ENCODE data around the gene PTPRT.

PTPRT gene

GRCh38 chr20:42987376-42988114, 202.2 kb downstream of the PTPRT start:
- no peaks in the 10 kb centered on the region for H3K27me3 ChIP-seq (ENCODE audit: control insufficient read depth in 5 of 5, insufficient read depth in 4 of 5, low read length in 5 of 5)
- no peaks in the 10 kb centered on the region for H3K36me3 ChIP-seq (ENCODE audit: control insufficient read depth in 5 of 5, insufficient read depth in 5 of 5, low read length in 5 of 5)
- no peaks in the 10 kb centered on the region for H3K9me3 ChIP-seq (ENCODE audit: control insufficient read depth in 5 of 5, low read length in 5 of 5)
- H3K4me1 ChIP-seq (ENCODE audit: control insufficient read depth in 5 of 5, insufficient read depth in 5 of 5, low read length in 5 of 5) = no peaks in the 10 kb centered on the region
- no peak overlapping the region for H3K27ac ChIP-seq (ENCODE audit: low read depth, low read length)
- H3K9ac ChIP-seq (ENCODE audit: low read length in 5 of 5) = no peak overlapping the region
- no peak overlapping the region for H3K4me3 ChIP-seq (ENCODE audit: low read depth in 1 of 5, low read length in 5 of 5)

GRCh38 chr20:42986143-42986773, 203.4 kb downstream of the PTPRT start:
- Histone ChIP-seq H3K9me3 (ENCODE audit: control insufficient read depth in 5 of 5, low read length in 5 of 5) (no peaks in the 10 kb centered on the region), H3K27me3 (ENCODE audit: control insufficient read depth in 5 of 5, insufficient read depth in 4 of 5, low read length in 5 of 5) (peaks cover 0 to 3% (median 0%) of the 10 kb centered on the region in 5 donors), H3K4me1 (ENCODE audit: control insufficient read depth in 5 of 5, insufficient read depth in 5 of 5, low read length in 5 of 5) (no peaks in the 10 kb centered on the region), H3K36me3 (ENCODE audit: control insufficient read depth in 5 of 5, insufficient read depth in 5 of 5, low read length in 5 of 5) (no peaks in the 10 kb centered on the region), H3K4me3 (ENCODE audit: low read depth in 1 of 5, low read length in 5 of 5) (no peak overlapping the region), H3K27ac (ENCODE audit: low read depth, low read length) (no peak overlapping the region), H3K9ac (ENCODE audit: low read length in 5 of 5) (no peak overlapping the region)

- Histone ChIP-seq H3K27me3 (ENCODE audit: control insufficient read depth in 5 of 5, insufficient read depth in 4 of 5, low read length in 5 of 5) (peaks cover 0 to 3% (median 0%) of the 10 kb centered on the region in 5 donors), H3K4me3 (ENCODE audit: low read depth in 1 of 5, low read length in 5 of 5) (no peak overlapping the region), H3K9ac (ENCODE audit: low read length in 5 of 5) (no peak overlapping the region), H3K27ac (ENCODE audit: low read depth, low read length) (no peak overlapping the region), H3K9me3 (ENCODE audit: control insufficient read depth in 5 of 5, low read length in 5 of 5) (no peaks in the 10 kb centered on the region), H3K4me1 (ENCODE audit: control insufficient read depth in 5 of 5, insufficient read depth in 5 of 5, low read length in 5 of 5) (no peaks in the 10 kb centered on the region), H3K36me3 (ENCODE audit: control insufficient read depth in 5 of 5, insufficient read depth in 5 of 5, low read length in 5 of 5) (no peaks in the 10 kb centered on the region)
These were observed 204.1 kb downstream of the PTPRT start for GRCh38 chr20:42985628-42986027.

- H3K9me3 ChIP-seq (ENCODE audit: control insufficient read depth in 5 of 5, low read length in 5 of 5) = no peaks in the 10 kb centered on the region
- no peak overlapping the region for H3K4me3 ChIP-seq (ENCODE audit: low read depth in 1 of 5, low read length in 5 of 5)
- peaks cover 0 to 3% (median 0%) of the 10 kb centered on the region in 5 donors for H3K27me3 ChIP-seq (ENCODE audit: control insufficient read depth in 5 of 5, insufficient read depth in 4 of 5, low read length in 5 of 5)
- no peak overlapping the region for H3K27ac ChIP-seq (ENCODE audit: low read depth, low read length)
- no peaks in the 10 kb centered on the region for H3K36me3 ChIP-seq (ENCODE audit: control insufficient read depth in 5 of 5, insufficient read depth in 5 of 5, low read length in 5 of 5)
- H3K9ac ChIP-seq (ENCODE audit: low read length in 5 of 5) = no peak overlapping the region
- no peaks in the 10 kb centered on the region for H3K4me1 ChIP-seq (ENCODE audit: control insufficient read depth in 5 of 5, insufficient read depth in 5 of 5, low read length in 5 of 5)
These were observed 207.5 kb downstream of the PTPRT start for GRCh38 chr20:42982218-42982617.

DNA sequence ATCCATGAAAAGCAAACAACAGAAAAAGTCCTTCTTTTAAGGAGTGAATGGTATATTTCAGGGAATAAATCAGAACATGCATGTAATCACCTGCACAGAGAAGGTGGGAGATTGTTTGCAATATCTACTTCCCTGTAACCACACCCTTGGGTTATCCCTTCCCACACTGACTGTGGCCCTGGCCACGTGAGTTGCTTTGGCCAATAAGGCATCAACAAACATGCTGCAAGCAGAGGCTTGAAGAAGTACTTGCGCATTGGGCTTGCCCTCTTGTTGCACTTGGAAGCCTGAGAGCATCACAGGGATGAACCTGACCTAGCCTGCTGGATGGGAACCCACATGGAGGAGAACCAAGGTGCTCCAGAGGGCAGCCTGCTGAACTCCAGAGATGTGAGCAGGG, 208.5 kb downstream of the PTPRT start:
- Histone ChIP-seq H3K4me3 (ENCODE audit: low read depth in 1 of 5, low read length in 5 of 5) (no peak overlapping the region), H3K9ac (ENCODE audit: low read length in 5 of 5) (no peak overlapping the region), H3K36me3 (ENCODE audit: control insufficient read depth in 5 of 5, insufficient read depth in 5 of 5, low read length in 5 of 5) (no peaks in the 10 kb centered on the region), H3K27me3 (ENCODE audit: control insufficient read depth in 5 of 5, insufficient read depth in 4 of 5, low read length in 5 of 5) (peaks cover 0 to 3% (median 0%) of the 10 kb centered on the region in 5 donors), H3K9me3 (ENCODE audit: control insufficient read depth in 5 of 5, low read length in 5 of 5) (no peaks in the 10 kb centered on the region), H3K27ac (ENCODE audit: low read depth, low read length) (no peak overlapping the region), H3K4me1 (ENCODE audit: control insufficient read depth in 5 of 5, insufficient read depth in 5 of 5, low read length in 5 of 5) (no peaks in the 10 kb centered on the region)

DNA sequence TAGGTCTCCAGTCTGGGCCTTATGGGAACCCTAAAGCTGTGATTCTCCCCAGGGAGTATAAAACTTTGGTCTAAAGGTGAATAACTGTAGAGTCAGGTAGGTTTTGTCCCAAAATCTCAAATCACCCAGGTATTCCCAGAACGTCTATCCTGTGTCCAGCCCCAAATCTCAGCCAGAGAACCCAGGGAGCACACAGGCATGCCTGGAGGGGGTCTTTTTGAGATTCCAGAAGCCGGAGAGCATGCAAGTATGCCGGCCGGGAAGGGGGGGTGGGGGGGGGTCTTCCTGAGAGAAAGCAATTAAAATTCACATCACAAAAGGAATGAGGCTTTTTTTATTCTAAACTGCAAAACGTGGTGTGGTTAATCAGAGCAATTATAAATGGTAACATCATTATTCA, 210.0 kb downstream of the PTPRT start:
- peaks cover 0 to 3% (median 0%) of the 10 kb centered on the region in 5 donors for H3K27me3 ChIP-seq (ENCODE audit: control insufficient read depth in 5 of 5, insufficient read depth in 4 of 5, low read length in 5 of 5)
- no peaks in the 10 kb centered on the region for H3K36me3 ChIP-seq (ENCODE audit: control insufficient read depth in 5 of 5, insufficient read depth in 5 of 5, low read length in 5 of 5)
- no peak overlapping the region for H3K4me3 ChIP-seq (ENCODE audit: low read depth in 1 of 5, low read length in 5 of 5)
- H3K9ac ChIP-seq (ENCODE audit: low read length in 5 of 5) = no peak overlapping the region
- no peaks in the 10 kb centered on the region for H3K4me1 ChIP-seq (ENCODE audit: control insufficient read depth in 5 of 5, insufficient read depth in 5 of 5, low read length in 5 of 5)
- no peaks in the 10 kb centered on the region for H3K9me3 ChIP-seq (ENCODE audit: control insufficient read depth in 5 of 5, low read length in 5 of 5)
- H3K27ac ChIP-seq (ENCODE audit: low read depth, low read length) = no peak overlapping the region

GRCh38 chr20:42978184-42978974, 211.3 kb downstream of the PTPRT start:
- Histone ChIP-seq H3K27me3 (ENCODE audit: control insufficient read depth in 5 of 5, insufficient read depth in 4 of 5, low read length in 5 of 5) (peaks cover 0 to 3% (median 0%) of the 10 kb centered on the region in 5 donors), H3K4me3 (ENCODE audit: low read depth in 1 of 5, low read length in 5 of 5) (no peak overlapping the region), H3K9ac (ENCODE audit: low read length in 5 of 5) (no peak overlapping the region), H3K9me3 (ENCODE audit: control insufficient read depth in 5 of 5, low read length in 5 of 5) (no peaks in the 10 kb centered on the region), H3K4me1 (ENCODE audit: control insufficient read depth in 5 of 5, insufficient read depth in 5 of 5, low read length in 5 of 5) (no peaks in the 10 kb centered on the region), H3K36me3 (ENCODE audit: control insufficient read depth in 5 of 5, insufficient read depth in 5 of 5, low read length in 5 of 5) (no peaks in the 10 kb centered on the region), H3K27ac (ENCODE audit: low read depth, low read length) (no peak overlapping the region)

DNA sequence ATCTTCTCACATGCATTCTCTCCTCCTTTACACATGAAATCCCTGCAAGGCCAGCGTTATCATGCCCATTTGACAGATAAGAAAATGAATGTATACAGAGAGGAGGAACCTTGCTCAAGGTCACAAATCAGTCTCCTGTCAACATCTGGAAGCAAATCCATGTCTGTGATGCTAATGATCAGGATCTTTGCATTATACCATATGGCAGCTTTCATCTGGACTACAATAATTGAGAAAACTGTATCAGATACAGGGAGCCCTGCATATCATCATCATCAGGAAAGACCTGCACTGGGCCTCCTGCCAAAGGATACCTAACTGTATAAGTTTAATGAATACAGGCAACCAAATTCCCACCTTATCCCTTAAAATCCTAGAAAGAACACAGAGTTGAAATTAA, 213.7 kb downstream of the PTPRT start:
- Histone ChIP-seq H3K4me3 (ENCODE audit: low read depth in 1 of 5, low read length in 5 of 5) (no peak overlapping the region), H3K4me1 (ENCODE audit: control insufficient read depth in 5 of 5, insufficient read depth in 5 of 5, low read length in 5 of 5) (no peaks in the 10 kb centered on the region), H3K36me3 (ENCODE audit: control insufficient read depth in 5 of 5, insufficient read depth in 5 of 5, low read length in 5 of 5) (no peaks in the 10 kb centered on the region), H3K9me3 (ENCODE audit: control insufficient read depth in 5 of 5, low read length in 5 of 5) (no peaks in the 10 kb centered on the region), H3K27me3 (ENCODE audit: control insufficient read depth in 5 of 5, insufficient read depth in 4 of 5, low read length in 5 of 5) (no peaks in the 10 kb centered on the region), H3K9ac (ENCODE audit: low read length in 5 of 5) (no peak overlapping the region), H3K27ac (ENCODE audit: low read depth, low read length) (no peak overlapping the region)

GRCh38 chr20:42974347-42974746, 215.4 kb downstream of the PTPRT start:
- Histone ChIP-seq H3K9me3 (ENCODE audit: control insufficient read depth in 5 of 5, low read length in 5 of 5) (no peaks in the 10 kb centered on the region), H3K4me3 (ENCODE audit: low read depth in 1 of 5, low read length in 5 of 5) (no peak overlapping the region), H3K4me1 (ENCODE audit: control insufficient read depth in 5 of 5, insufficient read depth in 5 of 5, low read length in 5 of 5) (no peaks in the 10 kb centered on the region), H3K36me3 (ENCODE audit: control insufficient read depth in 5 of 5, insufficient read depth in 5 of 5, low read length in 5 of 5) (no peaks in the 10 kb centered on the region), H3K27me3 (ENCODE audit: control insufficient read depth in 5 of 5, insufficient read depth in 4 of 5, low read length in 5 of 5) (no peaks in the 10 kb centered on the region), H3K9ac (ENCODE audit: low read length in 5 of 5) (no peak overlapping the region), H3K27ac (ENCODE audit: low read depth, low read length) (no peak overlapping the region)

- Histone ChIP-seq H3K27me3 (ENCODE audit: control insufficient read depth in 5 of 5, insufficient read depth in 4 of 5, low read length in 5 of 5) (no peaks in the 10 kb centered on the region), H3K36me3 (ENCODE audit: control insufficient read depth in 5 of 5, insufficient read depth in 5 of 5, low read length in 5 of 5) (no peaks in the 10 kb centered on the region), H3K4me1 (ENCODE audit: control insufficient read depth in 5 of 5, insufficient read depth in 5 of 5, low read length in 5 of 5) (no peaks in the 10 kb centered on the region), H3K4me3 (ENCODE audit: low read depth in 1 of 5, low read length in 5 of 5) (no peak overlapping the region), H3K9me3 (ENCODE audit: control insufficient read depth in 5 of 5, low read length in 5 of 5) (no peaks in the 10 kb centered on the region), H3K9ac (ENCODE audit: low read length in 5 of 5) (no peak overlapping the region), H3K27ac (ENCODE audit: low read depth, low read length) (no peak overlapping the region)
These were observed 217.1 kb downstream of the PTPRT start for GRCh38 chr20:42972591-42972990.
